ENCODE results near the gene TENM4.

TENM4 gene

DNA sequence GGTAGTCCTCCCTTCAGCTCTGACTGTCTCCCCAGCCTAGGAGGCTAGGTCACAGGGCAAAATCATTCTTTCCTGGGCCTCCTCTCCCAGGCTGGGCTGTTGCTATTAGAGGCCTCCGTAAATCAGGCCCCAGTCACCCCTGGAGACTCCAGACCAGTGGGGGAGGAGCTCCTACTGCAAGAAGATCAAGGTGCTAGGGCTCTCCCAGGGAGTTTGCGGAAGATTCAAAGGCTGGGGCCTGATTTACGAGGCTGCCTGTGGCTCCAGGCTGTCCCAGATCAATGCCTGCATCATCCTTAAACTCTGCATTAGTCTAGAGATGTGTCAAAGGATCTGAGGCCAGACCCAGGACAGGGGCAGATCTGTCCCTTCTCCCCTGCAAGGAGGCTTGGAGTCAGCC, 346.2 kb downstream of the TENM4 start:
- no peak overlapping the region for H3K4me3 ChIP-seq (ENCODE audit: low read depth, low read length)
- no peak for DNase-seq (ENCODE audit: low read depth)
- TF ChIP-seq, protein P1, sequence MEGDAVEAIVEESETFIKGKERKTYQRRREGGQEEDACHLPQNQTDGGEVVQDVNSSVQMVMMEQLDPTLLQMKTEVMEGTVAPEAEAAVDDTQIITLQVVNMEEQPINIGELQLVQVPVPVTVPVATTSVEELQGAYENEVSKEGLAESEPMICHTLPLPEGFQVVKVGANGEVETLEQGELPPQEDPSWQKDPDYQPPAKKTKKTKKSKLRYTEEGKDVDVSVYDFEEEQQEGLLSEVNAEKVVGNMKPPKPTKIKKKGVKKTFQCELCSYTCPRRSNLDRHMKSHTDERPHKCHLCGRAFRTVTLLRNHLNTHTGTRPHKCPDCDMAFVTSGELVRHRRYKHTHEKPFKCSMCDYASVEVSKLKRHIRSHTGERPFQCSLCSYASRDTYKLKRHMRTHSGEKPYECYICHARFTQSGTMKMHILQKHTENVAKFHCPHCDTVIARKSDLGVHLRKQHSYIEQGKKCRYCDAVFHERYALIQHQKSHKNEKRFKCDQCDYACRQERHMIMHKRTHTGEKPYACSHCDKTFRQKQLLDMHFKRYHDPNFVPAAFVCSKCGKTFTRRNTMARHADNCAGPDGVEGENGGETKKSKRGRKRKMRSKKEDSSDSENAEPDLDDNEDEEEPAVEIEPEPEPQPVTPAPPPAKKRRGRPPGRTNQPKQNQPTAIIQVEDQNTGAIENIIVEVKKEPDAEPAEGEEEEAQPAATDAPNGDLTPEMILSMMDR (conservative IDR thresholded peaks at IDR 0.05; ENCODE audit: low read depth, low read length): no peak

DNA sequence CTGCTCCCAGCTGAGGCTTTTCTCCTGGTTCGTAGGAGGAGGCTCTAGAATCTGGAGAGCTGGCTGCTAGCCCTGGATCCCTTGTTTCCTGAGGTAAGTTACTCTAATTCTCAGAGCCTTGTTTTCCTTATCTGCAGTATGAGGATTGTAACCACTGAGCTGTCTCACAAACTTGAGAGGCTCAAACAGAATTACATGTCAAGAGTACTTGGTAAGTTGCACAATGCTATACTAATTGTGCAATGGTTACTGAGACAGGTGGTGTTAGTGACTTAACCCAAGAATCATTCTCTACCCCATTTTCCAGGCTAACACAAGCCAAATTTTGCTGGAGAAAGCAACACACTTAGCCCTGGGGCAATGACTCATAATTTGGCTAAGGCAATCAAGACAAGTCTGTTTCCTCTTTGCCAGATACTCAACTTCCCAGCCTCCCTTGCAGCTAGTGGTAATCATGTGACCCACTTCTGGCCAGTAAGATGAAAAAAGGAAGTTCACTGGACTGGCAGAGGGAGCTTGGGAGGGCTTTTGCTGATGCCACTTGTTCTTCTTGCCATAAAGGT, 348.0 kb downstream of the TENM4 start:
- TF ChIP-seq, protein P1 (conservative IDR thresholded peaks at IDR 0.05; ENCODE audit: low read depth, low read length): no peak
- DNase-seq (ENCODE audit: low read depth): peak; percentile 91
- no peak overlapping the region for H3K4me3 ChIP-seq (ENCODE audit: low read depth, low read length)

DNA sequence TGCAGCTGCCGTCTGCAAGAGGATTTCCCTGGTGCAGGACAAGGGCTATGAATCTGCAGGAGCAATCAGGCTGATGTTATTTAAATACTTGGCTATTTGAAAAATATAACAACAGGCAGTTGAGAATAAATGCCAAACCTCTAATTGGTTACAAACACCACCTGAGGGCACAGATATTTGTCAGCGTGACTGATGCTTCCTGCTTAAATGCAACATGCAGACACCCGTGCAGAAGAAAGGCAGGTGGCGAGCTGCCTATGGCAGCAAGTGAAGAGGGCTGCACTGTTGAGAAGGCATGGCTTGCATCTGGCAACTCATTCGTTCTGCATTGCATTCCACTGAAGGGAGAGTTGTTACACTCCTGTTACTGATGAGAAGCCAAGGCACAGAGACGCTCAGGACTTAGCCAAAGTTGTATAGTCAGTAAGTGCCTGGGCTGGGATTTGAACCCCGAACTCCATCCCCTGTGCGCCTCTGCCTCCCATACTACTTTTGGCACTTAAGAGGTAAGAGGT, 350.6 kb downstream of the TENM4 start:
- TF ChIP-seq, protein P1 (conservative IDR thresholded peaks at IDR 0.05; ENCODE audit: low read depth, low read length): no peak
- DNase-seq (ENCODE audit: low read depth): no peak

DNA sequence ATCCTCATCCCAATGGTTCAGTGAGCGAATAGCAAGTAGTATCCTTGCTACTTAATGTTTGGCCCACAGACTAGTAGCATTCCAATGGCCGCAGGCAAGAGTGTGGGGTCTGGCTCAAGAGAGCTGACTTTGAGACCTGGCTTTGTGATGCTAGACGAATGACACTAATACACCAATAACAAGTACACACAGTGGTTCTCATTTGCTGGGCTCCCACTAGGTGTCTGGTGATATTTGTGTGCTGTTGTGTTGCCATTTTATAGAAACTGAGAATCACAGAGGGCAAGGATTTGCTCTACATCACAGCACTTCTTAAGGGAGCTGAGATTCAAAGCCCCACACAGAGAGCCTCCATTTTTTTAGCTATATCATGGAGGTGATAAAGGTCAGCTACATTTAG, 351.2 kb downstream of the TENM4 start:
- H3K4me3 ChIP-seq (ENCODE audit: low read depth, low read length): no peak overlapping the region
- TF ChIP-seq, protein P1 (conservative IDR thresholded peaks at IDR 0.05; ENCODE audit: low read depth, low read length): no peak

More for the DNA sequence above, 350.6 kb downstream of the TENM4 start:
- no peak overlapping the region for H3K4me3 ChIP-seq (ENCODE audit: low read depth, low read length)

DNA sequence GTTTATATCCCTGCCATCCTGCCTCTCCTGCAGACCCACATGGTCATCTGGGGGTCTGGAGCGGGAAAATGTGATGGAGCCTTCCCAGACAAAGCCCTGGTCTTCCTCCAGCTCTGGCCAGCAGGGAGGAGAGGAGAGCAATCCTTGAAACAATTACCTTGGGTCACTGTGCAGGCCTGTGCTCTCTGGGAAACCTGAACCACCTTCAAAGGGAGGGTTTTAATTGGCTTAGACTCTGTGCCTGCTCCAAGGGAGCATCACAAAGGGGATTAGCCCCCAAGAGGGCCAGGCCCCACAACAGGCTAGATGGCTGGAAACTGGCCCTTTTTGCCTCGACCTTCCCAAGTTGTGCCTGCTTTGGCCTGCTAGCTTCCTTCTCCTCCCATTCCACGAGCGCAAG, 351.9 kb downstream of the TENM4 start:
- no peak for DNase-seq (ENCODE audit: low read depth)

More for the DNA sequence above, 351.2 kb downstream of the TENM4 start:
- DNase-seq (ENCODE audit: low read depth): no peak

DNA sequence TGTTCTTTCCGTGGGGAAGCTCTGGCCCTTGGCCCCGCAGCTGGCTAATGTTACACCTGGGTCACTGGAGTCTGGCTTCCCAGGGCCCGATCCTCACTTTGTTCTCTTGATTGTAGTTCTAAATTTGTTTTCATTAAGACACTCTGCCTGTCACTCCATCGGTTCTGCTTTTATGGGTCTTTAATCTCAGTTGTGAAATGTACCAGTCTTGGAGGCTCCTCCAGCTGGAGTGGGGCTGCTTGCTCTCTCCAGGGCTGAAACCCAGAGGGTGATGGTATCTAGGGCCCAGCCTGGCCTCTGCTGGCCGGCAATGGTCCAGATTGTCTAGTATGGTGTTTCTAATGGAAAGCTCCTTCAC, 352.9 kb downstream of the TENM4 start:
- no peak overlapping the region for H3K4me3 ChIP-seq (ENCODE audit: low read depth, low read length)
- peak; percentile 39 for DNase-seq (ENCODE audit: low read depth)
- TF ChIP-seq, protein P1 (conservative IDR thresholded peaks at IDR 0.05; ENCODE audit: low read depth, low read length): peak; percentile 30

More for the DNA sequence above, 351.9 kb downstream of the TENM4 start:
- no peak overlapping the region for H3K4me3 ChIP-seq (ENCODE audit: low read depth, low read length)
- TF ChIP-seq, protein P1 (conservative IDR thresholded peaks at IDR 0.05; ENCODE audit: low read depth, low read length): no peak

All from choroid plexus epithelial cell (primary cell).